ENCODE data around the gene SLC35D1.

- TF ChIP-seq EZH2phosphoT487 (IDR thresholded peaks at IDR 0.05; ENCODE audit: low read depth, severe bottlenecking, unreplicated experiment) (no peak), CTCF (IDR thresholded peaks at IDR 0.05; ENCODE audit: poor library complexity) (no peak)
These were observed 31.4 kb upstream of the SLC35D1 start for GRCh38 chr1:67085326-67085725.

Data from hepatocyte (in vitro differentiated cells).